Neural cell (in vitro differentiated cells): ENCODE measurements around the gene PPP4R3A. TPM values are rescaled to one million over a fixed set of nuclear protein-coding genes. Genes with fewer than 3 reads are reported as not detected.

Experiments used
- H2AFZ ChIP-seq: fragments of 200-600, 300-800 bp; sonication (generic), shearing (Covaris generic); 2 replicates; pipeline ENCODE4 v1.6.0; 2014; ENCODE audit warnings: low read depth, mild to moderate bottlenecking, antibody characterized with exemption, low read length, moderate library complexity
- H3F3A ChIP-seq: fragments of 200-600 bp; shearing (Covaris generic); 2 replicates; pipeline ENCODE4 v1.6.1; 2016; ENCODE audit warnings: mild to moderate bottlenecking, moderate library complexity, mixed read lengths, antibody characterized with exemption, low read length; ENCODE audit not compliant: insufficient read depth, poor library complexity, severe bottlenecking
- H3K27ac ChIP-seq: fragments of 200-600, 300-800 bp; sonication (generic), shearing (Covaris generic); 2 replicates; pipeline ENCODE4 v1.5.1; 2014; ENCODE audit warnings: mild to moderate bottlenecking, low read length, moderate library complexity
- H3K27me3 ChIP-seq: fragments of 300-800, 200-600 bp; sonication (generic), shearing (Covaris generic); 2 replicates; pipeline ENCODE4 v1.6.0; 2014; ENCODE audit warnings: mild to moderate bottlenecking, low read depth, low read length, moderate library complexity; ENCODE audit not compliant: insufficient read depth
- H3K36me3 ChIP-seq: fragments of 300-800, 200-600 bp; sonication (generic), shearing (Covaris generic); 2 replicates; pipeline ENCODE4 v1.5.1; 2014; ENCODE audit warnings: mild to moderate bottlenecking, antibody characterized with exemption, low read length, moderate library complexity; ENCODE audit not compliant: insufficient read depth
- H3K4me2 ChIP-seq: fragments of 300-800, 200-600 bp; sonication (generic), shearing (Covaris generic); 2 replicates; pipeline ENCODE4 v1.6.0; 2014; ENCODE audit warnings: mild to moderate bottlenecking, low read length
- H3K4me3 ChIP-seq: fragments of 300-800, 200-600 bp; sonication (generic), shearing (Covaris generic); 2 replicates; pipeline ENCODE4 v1.5.1; 2014; ENCODE audit warnings: mild to moderate bottlenecking, low read length, moderate library complexity
- H3K79me2 ChIP-seq: fragments of 200-600 bp; shearing (Covaris generic); replicated peaks from 2 replicates; pipeline ENCODE4 v1.6.0; 2014; ENCODE audit warnings: mild to moderate bottlenecking, low read length, moderate library complexity; ENCODE audit not compliant: insufficient read depth
- H3K9ac ChIP-seq: fragments of 300-800, 200-600 bp; sonication (generic), shearing (Covaris generic); 2 replicates; pipeline ENCODE4 v1.6.1; 2016; ENCODE audit warnings: mild to moderate bottlenecking, low read length, mixed read lengths
- H3K9me2 ChIP-seq: fragments of 200-600 bp; shearing (Covaris generic); 2 replicates; pipeline ENCODE4 v1.6.1; 2016; ENCODE audit warnings: mild to moderate bottlenecking, low read length, mixed read lengths; ENCODE audit not compliant: insufficient read depth
- H3K9me3 ChIP-seq: fragments of 200-600, 300-800 bp; sonication (generic), shearing (Covaris generic); 2 replicates; pipeline ENCODE4 v1.6.1; 2016; ENCODE audit warnings: mild to moderate bottlenecking, mixed run types, low read length, moderate library complexity, mixed read lengths
- H4K20me1 ChIP-seq: fragments of 200-600 bp; shearing (Covaris generic); 2 replicates; pipeline ENCODE4 v1.6.1; 2016; ENCODE audit warnings: mild to moderate bottlenecking, mixed run types; ENCODE audit not compliant: insufficient read depth
- CTCF ChIP-seq: fragments of 450-650 bp; IDR thresholded peaks from 2 replicates; pipeline ENCODE4 v1.5.1; 2014; ENCODE audit warnings: antibody characterized with exemption, mild to moderate bottlenecking, moderate library complexity; ENCODE audit not compliant: poor library complexity, severe bottlenecking
- EP300 ChIP-seq: fragments of 450-650 bp; conservative IDR thresholded peaks from 2 replicates; pipeline ENCODE4 v1.6.1; 2014; ENCODE audit warnings: antibody characterized with exemption, mild to moderate bottlenecking, moderate library complexity; ENCODE audit not compliant: poor library complexity, severe bottlenecking
- EZH2 ChIP-seq: fragments of 200-600, 300-800 bp; shearing (Covaris generic), sonication (generic); IDR thresholded peaks from 2 replicates; pipeline ENCODE4 v1.6.1; 2014; ENCODE audit warnings: antibody characterized with exemption, low read length, borderline replicate concordance, mild to moderate bottlenecking; ENCODE audit not compliant: insufficient read depth, poor library complexity, severe bottlenecking
- MXI1 ChIP-seq: fragments of 450-650 bp; conservative IDR thresholded peaks from 2 replicates; pipeline ENCODE4 v1.6.1; 2014; ENCODE audit warnings: antibody characterized with exemption, mild to moderate bottlenecking; ENCODE audit not compliant: poor library complexity, severe bottlenecking
- POLR2AphosphoS5 ChIP-seq: IDR thresholded peaks from 2 replicates; pipeline ENCODE4 v1.6.1; 2012
- RAD21 ChIP-seq: fragments of 450-650 bp; conservative IDR thresholded peaks from 2 replicates; pipeline ENCODE4 v1.6.1; 2014; ENCODE audit warnings: antibody characterized with exemption, mild to moderate bottlenecking, moderate library complexity
- REST ChIP-seq: IDR thresholded peaks from 2 replicates; pipeline ENCODE4 v1.6.1; 2012; ENCODE audit warnings: borderline replicate concordance
- SMC3 ChIP-seq: fragments of 450-650 bp; conservative IDR thresholded peaks from 2 replicates; pipeline ENCODE4 v1.6.1; 2014; ENCODE audit warnings: antibody characterized with exemption, mild to moderate bottlenecking, moderate library complexity; ENCODE audit not compliant: poor library complexity
- TAF1 ChIP-seq: IDR thresholded peaks from 2 replicates; pipeline ENCODE4 v1.6.1; 2012; ENCODE audit warnings: low read depth
- polyA plus RNA-seq: library from polyadenylated mRNA; depleted of rRNA; stranded (reverse); fragments of >200 nt; gene quantifications from 2 replicates; pipeline ENCODE4 v1.2.3, GENCODE V29; 2014

The PPP4R3A gene
- polyA plus RNA-seq, 1 donor from 2014 or later, result 99.4 TPM

GRCh38 chr14:91484186-91484585 lies 25.9 kb downstream of the PPP4R3A start:
- Histone ChIP-seq H3K27me3 (no peaks in the 10 kb centered on the region), H3K9me2 (no peaks in the 10 kb centered on the region), H4K20me1 (peaks cover 5% of the 10 kb centered on the region), H3K9me3 (no peaks in the 10 kb centered on the region), H2AFZ (no peak overlapping the region), H3F3A (no peaks in the 10 kb centered on the region), H3K4me3 (no peak overlapping the region), H3K36me3 (peaks cover 10% of the 10 kb centered on the region), H3K79me2 (peaks cover 34% of the 10 kb centered on the region), H3K27ac (no peak overlapping the region), H3K9ac (no peak overlapping the region), H3K4me2 (no peak overlapping the region)
- TF ChIP-seq EP300, result no peak
- TF ChIP-seq EZH2, result no peak
- no peak for TF ChIP-seq TAF1
- no peak for TF ChIP-seq RAD21
- TF ChIP-seq REST, result no peak
- no peak for TF ChIP-seq POLR2AphosphoS5
- no peak for TF ChIP-seq MXI1
- no peak for TF ChIP-seq CTCF
- no peak for TF ChIP-seq SMC3

- H3K79me2 ChIP-seq, result peaks cover 40% of the 10 kb centered on the region
- H3K27me3 ChIP-seq, result no peaks in the 10 kb centered on the region
- H4K20me1 ChIP-seq, result peaks cover 5% of the 10 kb centered on the region
- H2AFZ ChIP-seq, result no peak overlapping the region
- H3K9me3 ChIP-seq, result no peaks in the 10 kb centered on the region
- H3F3A ChIP-seq, result no peaks in the 10 kb centered on the region
- no peak for TF ChIP-seq REST
- TF ChIP-seq CTCF, result no peak
- no peak for TF ChIP-seq POLR2AphosphoS5
- TF ChIP-seq SMC3, result no peak
- no peak for TF ChIP-seq EP300
- no peak for TF ChIP-seq EZH2
- no peak for TF ChIP-seq MXI1
- TF ChIP-seq RAD21, result no peak
- no peak for TF ChIP-seq TAF1
- no peak overlapping the region for H3K27ac ChIP-seq
- H3K4me2 ChIP-seq, result no peak overlapping the region
- H3K4me3 ChIP-seq, result no peak overlapping the region
- H3K9ac ChIP-seq, result no peak overlapping the region
- H3K36me3 ChIP-seq, result peaks cover 8% of the 10 kb centered on the region
- H3K9me2 ChIP-seq, result no peaks in the 10 kb centered on the region
Observed at GRCh38 chr14:91482263-91483013, 27.7 kb downstream of the PPP4R3A start.
